Measurements from ENCODE around the gene TEX2. TPM values are rescaled to one million over a fixed set of nuclear protein-coding genes. Genes with fewer than 3 reads are reported as not detected.
A peak's percentile ranks its signal among the peaks of the same experiment; 100 is the strongest.
"Not testable (repeated sequence)": the region's sequence is repeated elsewhere in the genome, so short reads cannot be mapped to it uniquely, and the experiment has no call there.

TEX2 gene
- total RNA-seq, 1 donor from 2014 or later, result 20.2 TPM

DNA sequence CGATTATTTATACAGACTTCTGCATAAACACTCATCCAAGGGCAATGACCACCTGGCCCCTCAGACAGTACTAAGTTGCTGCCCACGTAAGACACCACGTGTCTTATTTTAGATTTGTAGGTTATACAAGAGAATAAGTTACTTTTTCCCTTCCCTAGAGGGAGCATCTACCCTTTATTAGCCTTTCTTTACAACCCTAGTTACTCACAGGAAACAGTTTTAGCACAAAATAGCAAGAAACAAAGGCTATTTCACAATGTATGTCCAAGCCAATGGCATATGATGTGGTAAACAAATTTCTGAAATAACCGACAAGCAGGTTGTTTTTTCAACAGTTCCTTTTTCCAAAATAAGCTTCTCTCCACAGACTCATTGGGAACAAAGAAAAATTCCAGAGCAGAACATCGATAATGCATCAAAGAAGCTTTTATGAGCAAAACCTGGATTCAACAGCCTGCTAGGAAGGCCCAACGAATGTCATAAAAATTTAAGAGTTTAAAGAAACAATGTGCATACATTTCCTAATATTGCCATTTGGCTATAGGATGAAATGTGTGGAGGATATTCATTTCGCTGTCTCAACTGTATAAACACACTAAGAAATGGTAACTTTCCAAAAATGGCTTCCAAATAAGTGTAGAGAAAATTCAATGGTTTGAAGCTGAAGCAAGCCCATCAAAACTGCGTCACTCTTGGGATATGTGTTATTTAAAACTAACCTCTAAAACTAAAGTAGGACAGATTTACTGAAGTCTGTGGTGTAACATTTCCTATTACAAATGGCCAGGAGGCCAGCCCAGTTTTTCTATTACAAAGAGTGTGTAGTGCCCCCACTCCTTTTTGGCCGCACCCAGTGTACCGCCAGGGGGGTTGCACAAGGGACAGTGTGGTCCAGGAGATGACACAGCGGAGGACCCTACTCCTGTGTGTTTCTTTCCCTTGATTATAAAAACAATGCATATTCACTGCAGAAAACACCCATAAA lies 82.7 kb downstream of the TEX2 start:
- ATAC-seq, result no peak

GRCh38 chr17:64179024-64179423 lies 84.0 kb downstream of the TEX2 start:
- ATAC-seq, result not testable (repeated sequence)

GRCh38 chr17:64178011-64178825 lies 84.8 kb downstream of the TEX2 start:
- ATAC-seq, result no peak

DNA sequence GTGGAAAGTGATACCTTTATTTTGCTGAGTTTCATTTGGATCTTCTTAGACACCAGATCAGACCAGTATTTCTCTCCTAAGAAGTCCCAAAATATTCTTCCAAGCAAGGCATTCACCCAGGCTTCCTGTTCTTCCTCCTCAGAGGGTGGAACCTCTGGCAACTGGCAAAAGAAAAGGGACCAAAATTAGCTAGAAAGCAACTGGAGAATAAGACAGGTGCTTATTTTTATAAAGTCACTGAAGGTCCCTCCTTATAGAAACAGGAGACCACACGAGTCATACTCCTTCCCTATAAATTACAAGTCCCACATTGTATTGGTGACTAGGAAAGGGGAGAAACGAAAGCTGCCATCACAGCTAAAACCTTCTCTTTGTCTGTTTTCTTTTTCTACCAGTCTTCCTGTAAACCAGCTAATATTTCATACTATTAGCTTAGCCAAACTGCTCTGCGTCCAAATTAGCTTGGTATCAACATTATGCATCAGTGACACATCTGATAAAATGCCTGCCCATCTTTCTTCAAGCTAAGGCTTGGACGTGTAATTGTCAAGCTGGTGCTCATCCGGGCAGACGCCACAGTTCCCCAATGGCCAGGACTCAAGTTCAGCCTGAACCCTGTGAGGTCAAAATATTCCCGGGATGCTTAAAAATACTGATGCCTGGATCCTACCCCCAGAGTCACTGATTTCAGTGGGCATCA lies 85.6 kb downstream of the TEX2 start:
- no peak for ATAC-seq

- no peak for ATAC-seq
Observed at GRCh38 chr17:64176556-64176955, 86.5 kb downstream of the TEX2 start.

DNA sequence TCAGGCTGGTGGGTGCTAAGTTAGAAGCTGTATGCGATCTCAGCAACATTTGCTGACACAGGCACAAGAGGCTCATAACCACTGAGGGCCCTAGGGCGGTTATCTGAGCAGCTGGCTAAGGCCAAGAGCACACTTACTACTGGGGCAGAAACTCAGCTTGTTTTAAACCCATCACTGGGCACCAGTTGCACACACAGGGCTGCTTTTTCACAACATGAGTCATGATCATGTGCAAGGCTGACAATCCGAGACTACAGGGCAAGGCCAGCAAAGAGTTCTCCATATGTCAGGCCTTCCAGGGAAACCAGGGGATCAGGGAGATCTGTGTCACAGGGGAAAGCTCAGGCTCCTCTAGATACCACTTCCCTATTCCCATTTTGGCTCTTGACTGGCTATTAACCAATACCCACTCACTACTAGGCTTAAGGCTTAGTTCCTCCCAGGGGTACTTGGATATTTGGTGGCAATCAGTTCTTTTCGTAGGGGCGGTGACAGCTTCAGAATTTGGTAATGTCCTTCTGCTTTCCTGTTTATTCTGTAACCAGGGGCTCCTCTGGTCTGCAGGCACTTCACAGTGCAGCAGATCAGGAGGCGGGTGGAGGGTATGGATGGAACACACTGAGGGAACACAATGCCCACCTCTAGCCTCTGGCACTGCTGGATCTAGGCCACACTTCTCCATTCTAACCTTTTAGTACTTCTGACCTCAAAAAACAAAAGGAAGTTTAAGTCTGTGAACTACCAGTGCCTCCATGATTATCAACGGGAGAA lies 88.2 kb downstream of the TEX2 start:
- ATAC-seq, result peak; percentile 31

GRCh38 chr17:64173646-64174045 lies 89.4 kb downstream of the TEX2 start:
- no peak for ATAC-seq

- ATAC-seq, result no peak
Observed at GRCh38 chr17:64172510-64172909, 90.5 kb downstream of the TEX2 start.

GRCh38 chr17:64171041-64171440 lies 92.0 kb downstream of the TEX2 start:
- peak; percentile 82 for ATAC-seq

DNA sequence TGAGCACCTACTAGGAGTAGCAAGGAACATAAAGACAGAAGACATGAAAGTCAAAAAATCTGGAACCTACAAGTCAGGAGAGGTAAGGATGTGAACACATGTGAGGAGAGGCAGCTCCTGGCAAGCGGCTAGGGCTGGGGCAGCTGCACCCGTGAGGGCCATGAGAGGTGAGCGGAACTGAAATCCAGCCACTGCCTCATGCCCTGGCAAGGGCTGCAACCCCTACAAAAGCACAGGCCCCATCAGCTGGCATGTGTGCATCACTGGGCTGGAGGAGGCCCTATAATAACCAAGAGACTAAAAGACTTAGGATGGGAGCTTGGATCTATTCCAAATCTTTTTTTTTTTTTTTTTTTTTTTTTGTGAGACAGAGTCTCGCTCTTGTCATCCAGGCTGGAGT lies 92.8 kb downstream of the TEX2 start:
- no peak for ATAC-seq

GRCh38 chr17:64167666-64168065 lies 95.4 kb downstream of the TEX2 start:
- not testable (repeated sequence) for ATAC-seq

DNA sequence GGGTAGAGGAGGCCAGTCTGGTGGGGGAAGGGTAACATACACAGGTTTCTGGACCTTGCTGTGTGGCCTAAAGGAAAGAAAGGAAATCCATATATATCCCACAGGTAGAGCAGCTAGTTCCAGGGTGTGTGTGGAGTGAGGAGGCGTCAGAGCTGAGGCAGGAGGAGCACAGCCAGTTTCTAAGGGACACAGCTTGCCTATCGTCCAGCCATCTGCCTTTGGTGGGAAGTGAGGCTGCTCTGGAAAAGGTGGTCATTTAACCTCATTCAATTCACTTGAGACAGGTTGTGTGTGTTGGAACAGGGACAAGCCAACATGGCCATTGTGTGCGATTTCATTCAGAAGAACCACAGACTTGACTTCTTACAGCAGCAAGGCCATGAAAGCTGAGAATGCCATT lies 96.2 kb downstream of the TEX2 start:
- ATAC-seq, result no peak

DNA sequence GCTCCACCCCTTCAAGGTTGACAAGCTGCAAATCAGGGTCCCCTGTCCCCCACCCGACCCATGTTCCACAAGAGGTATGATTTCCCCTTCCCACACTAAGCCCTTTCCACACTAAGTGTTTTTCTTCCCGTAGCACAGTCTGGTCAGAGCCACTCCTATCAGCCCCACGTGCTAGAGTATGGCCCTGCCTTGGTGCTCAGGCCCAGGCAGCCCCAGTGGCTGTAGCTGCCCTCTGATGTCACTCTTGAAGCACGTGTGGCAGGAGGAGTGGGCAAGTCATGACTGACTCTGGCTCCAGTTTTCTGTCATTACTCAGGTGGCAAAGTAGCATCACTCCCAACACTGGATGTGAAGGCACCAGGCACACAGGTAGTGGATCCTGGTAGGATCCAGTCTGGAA lies 97.7 kb downstream of the TEX2 start:
- ATAC-seq, result peak; percentile 47

DNA sequence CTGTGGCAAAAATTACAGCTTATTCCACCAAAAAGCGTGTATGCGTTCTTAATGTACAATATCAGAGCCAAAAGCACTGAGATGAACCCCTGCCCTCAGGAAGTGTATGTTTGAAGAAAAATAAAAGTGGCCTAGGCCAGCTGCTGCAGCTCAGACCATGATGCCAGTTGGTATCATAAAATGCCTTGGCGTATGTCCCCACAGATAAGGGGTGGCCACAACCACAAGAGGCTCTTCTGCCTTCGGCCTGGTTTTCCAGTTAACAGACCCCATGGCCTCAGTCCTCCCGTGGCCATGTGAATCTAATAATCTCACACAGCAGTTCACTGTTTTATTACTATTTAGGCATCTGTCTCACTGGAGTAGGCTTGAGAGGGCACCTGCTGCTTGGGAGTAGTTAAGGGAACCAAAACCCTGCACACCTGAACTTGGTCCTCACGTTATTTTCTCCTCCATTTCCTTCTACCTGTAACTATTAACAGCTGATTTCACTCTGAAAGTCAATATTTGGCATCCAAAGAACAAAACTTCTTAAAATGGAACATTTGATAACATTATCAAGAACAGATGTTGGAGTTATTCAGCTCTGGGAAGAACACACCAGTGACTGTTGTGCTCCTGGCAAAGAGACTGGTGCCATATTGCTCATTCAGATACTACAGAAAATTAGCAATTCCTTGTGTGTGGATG lies 98.3 kb downstream of the TEX2 start:
- ATAC-seq, result no peak

- ATAC-seq, result peak; percentile 64
Observed at GRCh38 chr17:64163468-64163867, 99.6 kb downstream of the TEX2 start.

DNA sequence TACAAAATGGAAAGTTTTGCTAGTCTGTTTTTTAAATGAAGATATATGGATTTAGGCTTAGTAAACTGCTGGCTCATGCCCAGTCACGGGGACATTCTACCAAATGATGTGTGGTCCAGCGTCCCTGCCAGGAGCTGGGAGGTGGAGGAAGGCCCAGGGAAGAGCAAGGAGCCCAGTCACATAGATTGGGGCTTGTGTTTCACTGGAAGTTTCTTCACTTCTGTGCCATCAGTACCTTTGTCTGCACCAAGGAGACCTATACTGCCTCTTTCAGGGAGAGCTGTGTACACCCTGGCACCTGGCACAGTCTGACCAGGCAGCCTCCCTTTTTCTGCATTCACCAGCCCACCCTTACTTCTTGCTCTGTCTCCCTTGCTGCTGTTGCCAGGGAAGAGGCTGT lies 100.5 kb downstream of the TEX2 start:
- ATAC-seq, result no peak

DNA sequence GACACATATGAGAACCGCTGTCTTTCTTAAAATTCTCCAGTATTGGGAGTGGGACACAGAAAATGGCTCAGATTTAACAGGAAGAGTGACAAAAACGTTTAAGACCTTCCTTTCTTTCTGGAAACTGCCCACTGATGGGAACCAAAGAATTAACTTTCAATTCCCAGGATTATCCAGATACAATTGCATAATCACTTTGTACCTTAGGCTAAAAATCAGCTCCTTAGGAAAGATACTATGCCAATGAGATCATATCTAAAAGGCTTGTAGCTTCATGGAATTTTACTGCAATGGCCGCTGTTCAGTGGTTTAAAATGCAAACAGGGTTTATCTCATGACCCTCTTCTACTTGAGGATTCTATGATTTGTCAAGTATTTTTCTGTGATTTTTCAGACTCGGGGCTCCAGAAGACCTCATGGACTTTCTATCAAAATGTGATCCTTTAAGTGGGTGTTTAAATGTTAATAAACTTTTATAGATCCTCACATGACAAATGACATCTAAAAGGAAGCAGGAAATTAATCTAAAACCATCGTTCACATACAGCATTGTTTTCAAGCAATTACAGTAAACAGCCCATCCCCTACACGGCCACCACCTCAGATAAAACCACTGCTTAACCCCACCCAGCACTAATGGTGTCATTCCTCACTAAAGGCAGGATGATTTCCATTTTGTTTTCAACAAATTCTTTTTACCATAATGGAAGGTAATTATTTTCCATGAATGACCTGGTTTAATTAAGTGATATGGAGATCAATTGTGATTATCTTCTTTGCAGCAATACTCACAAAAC lies 101.5 kb downstream of the TEX2 start:
- no peak for ATAC-seq

DNA sequence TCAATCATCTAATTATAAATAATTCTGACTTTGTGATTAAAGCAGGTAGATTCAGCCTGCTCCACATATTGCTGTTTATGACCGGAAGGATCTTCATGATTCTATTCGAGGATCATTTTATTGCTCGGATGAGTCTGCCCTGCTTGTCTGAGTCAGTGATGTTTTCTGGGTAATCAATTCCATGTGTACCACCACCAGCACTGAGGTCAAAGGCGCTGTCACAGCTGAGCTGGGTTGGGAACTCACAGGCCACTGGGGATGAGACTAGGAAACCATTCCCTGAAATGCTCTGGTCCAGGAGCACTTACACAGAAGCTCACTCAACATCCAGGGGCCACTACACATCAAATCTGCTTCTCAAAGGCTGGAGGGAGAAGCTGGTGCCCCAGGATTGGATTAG lies 102.7 kb downstream of the TEX2 start:
- no peak for ATAC-seq

DNA sequence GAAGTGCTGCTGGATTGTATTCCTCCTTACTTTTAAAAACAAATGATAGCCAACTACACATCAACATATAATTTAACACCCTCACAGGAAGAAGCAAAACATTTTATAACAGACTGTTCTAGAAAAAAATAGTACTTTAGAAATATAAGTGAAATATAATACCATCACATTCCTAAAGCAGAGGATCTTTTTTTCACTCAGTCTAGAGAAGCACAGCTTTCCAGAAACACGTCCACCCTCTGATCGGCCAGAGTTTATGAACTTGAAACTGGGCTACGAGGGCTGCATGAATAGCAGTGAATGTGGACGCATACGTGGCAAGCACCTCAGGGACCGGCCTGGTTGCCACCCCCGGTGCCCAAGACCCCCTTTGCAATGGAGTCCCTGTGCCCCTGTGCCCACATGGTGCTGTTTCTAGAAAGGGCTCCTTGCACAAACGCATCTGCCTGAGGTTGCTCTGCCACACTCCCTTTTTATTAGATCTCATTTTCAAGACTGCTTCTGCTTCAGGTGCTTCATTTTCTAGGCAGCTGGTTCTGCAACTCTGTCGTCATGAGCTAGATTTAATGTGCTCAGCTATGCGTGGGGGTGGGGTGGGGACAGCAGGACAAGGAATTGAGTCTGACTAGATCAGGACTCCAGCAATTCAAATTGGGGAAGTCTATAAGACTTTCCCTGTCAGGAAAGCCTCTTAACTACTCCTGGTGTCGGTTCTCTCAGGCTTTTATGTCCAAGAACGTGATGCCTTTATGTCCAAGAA lies 104.0 kb downstream of the TEX2 start:
- peak; percentile 51 for ATAC-seq

DNA sequence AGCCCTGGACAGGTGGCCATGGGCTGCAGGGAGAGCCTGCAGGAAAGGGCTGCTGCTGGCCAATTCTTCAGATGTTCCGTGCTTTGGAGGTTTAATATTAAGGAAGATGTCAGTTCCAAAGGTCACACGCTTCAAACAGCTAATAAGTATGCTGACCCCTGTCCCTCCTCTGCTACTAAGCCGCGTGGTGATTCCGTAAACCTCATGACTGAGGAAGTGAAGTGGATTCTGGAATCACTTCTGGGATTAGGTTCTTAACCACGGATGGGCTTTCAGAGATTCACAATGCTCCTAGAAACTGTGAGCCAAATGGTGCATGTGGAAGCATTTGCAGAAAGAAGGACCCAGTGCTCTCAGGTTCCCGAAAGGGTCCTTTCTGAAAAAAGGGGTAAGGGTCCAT lies 104.7 kb downstream of the TEX2 start:
- ATAC-seq, result no peak
